GM19467 (cell line): ENCODE results near the gene NACA2.
"Not testable (repeated sequence)": the region's sequence is repeated elsewhere in the genome, so short reads cannot be mapped to it uniquely, and the experiment has no call there.

Experiments
- ATAC-seq: cut with Tn5 transposase; IDR thresholded peaks from one replicate; pipeline ENCODE4 v1.9.1; 2021; ENCODE audit warnings: mild to moderate bottlenecking, moderate library complexity; ENCODE audit not compliant: unreplicated experiment

The NACA2 gene

DNA sequence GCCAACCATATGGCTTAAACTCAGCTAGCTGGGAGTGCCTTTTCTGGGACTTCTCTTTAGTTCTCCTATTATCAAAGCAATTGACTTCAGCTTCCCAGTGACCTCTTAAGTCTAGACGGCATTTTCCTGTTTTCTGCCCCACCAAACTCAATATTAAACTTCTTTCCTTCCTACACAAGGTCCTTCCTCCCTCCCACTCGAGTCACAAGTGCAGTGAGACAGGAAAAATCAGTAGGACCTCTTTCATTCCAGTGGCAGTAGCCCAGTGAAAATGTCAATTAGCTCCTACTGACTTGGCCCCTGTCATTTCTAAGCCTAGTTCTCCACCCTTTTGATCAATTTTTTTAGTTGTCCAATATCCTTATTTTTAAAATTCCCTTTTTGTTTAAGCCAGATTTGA lies 9.6 kb upstream of the NACA2 start:
- ATAC-seq: no peak

DNA sequence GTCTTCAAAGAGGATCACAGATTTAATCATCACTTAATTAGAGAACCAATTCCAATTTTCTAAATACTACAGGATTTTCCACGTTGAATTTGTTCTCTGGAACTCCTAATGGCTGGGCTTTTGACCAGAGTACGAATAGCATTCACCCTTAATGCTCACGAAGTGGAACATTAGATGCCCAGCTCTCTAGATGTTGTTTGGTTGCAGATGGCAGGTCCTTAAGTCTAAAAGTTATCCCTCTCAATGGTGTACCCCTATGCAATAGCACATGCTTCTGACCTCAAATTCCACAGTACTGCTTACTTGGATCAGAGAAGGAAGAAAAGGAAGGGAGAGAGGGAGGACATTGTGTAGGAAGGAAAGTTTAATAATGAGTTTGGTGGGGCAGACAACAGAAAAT lies 8.6 kb upstream of the NACA2 start:
- ATAC-seq: no peak

DNA sequence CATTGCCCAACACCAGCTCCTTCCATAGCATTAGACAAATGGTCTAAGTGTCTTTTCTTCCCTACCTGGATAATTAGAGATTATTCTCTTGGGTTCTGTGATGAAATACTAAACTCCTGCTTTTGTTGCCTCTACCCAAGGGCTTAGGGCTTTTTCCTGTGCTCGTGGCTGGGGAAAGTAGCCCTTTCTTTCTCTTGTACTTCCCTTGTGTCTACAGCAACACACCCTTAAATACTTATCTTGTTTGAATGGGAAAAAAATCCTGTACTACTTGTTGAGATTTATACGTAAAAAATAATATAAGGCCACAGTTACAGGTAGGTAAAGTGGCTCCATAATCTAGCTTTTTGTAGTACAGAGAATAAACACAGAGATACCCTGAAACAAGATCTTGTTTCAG lies 7.0 kb upstream of the NACA2 start:
- ATAC-seq: no peak

DNA sequence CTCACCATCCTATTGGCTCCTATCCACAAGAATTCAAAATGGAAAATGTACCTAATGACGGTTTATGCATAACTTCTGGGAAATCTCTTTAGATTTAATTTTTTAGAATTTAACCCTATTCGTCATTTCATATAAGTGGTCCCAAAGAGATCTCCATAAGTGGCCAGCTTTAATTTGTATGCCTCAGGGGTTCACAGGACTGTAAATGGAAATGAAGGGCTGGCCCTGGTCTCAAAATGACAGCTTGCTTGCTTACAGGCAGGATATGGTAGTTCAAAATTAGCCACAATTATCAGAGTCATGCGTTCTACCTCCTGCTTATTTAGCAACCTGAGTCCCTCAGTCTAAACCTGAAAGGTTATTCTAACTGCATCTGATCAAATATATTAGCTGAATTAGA lies 6.6 kb upstream of the NACA2 start:
- no peak for ATAC-seq

DNA sequence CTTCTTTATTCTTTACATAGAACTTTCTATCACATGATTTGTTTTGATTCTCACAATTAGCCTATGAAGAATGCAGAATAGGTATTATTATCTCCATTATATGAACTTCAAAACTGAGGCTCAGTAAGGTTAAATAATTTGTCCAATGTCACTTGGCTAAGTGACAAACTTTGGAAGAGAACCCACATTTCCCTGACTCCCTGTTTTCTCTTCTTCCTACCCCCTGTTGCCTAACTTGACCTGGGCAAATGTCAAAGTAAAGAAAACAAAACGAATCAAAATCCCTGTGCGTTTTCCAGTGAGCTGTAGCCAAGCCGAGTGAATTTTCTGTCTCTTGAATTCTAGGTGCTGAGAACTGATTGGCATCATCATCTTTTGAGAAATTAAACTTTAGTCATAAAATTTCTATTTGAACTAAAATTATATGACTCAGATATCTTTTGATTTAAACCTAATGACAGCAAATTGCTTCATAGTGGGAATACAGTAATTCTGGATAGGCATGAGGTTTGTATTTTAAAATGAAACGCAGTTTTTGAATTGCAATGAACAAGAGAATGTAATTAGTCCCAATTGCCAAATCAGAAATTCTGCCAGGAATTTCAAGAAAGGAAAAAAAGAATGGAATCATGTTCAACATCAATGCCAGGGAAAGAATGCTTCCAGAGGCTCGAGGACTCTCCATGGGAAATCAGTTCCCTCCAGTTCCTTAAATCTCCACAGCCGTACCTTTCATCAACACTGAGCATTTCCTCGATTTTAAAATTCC lies 4.6 kb upstream of the NACA2 start:
- ATAC-seq: no peak

DNA sequence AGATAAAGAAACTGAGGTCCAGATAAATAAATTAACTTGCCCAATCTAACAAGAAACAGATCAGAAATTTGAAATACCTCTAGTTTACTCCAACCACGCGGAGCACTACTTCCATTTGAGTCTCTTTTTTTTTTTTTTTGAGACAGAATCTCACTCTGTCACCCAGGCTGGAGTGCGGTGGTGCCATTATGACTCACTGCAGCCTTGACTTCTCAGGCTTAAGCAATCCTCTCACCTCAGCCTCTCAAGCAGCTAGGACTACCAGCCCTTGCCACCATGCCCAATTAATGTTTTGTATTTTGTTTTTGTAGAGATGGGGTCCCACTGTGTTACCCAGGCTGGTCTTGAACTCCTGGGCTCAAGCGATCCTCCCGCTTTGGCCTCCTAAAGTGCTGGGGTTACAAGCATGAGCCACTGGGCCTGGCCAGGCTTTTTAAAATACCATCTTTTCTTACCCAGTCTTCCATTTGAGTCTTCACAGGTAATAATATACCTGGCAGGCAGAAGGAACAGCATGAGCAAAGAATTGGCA lies 3.3 kb upstream of the NACA2 start:
- no peak for ATAC-seq

DNA sequence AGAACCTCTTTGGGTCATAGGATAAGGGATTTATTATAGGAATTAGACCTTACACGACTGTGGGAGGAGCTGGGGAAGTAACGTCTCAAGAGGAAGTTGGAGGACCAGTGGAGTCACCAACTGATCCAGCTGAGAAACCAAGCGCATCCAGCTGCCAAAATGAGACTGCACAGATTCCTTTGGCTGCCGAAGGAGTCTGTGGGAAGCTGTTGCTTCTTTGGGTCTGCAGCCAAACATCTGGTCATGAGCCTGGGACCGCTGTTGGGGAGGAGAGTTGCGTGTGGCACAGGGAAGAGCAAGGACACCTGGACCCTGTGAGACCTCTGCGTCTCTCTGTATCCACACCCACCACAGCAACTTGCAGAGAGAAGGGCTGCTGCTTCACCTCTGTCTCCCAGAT lies 2.4 kb upstream of the NACA2 start:
- no peak for ATAC-seq

DNA sequence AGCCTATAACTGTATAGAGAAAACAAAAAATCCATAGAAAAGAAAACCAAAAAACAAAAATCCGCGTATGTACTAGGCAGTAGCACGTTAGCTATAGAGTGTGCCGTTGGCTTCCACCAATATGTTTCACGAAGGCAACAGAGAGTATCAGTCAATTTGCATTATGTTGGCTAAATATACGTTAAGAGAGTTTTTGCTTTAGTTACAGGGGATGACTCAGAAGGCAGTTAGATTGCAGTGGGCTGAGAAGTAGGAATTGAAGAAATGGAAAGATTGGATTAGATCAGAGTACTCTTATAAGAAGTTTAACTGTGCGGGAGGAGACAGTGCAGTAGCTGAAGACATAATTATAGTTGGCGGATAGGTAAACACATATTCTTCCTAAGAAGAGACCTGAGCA lies 911 bp upstream of the NACA2 start:
- ATAC-seq: no peak

DNA sequence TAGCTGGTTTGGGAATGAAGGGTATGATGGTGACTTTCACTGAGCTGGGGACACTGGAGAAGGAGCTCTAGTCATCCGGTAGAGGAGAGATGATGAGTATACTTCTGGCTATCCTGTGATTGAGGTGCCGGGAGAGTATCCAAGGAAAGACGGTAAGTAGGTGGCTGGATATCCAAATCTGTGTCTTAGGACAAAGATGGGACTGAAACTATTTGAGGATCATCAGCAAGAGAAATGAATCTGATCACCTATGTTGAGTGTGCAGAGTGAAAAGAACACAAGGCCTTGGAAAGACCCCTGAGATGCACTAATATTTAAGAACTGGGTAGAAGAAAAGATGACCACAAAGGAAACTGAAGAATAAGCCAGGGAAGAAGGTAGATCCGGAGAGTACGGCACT lies 1.0 kb downstream of the NACA2 start:
- ATAC-seq: no peak

DNA sequence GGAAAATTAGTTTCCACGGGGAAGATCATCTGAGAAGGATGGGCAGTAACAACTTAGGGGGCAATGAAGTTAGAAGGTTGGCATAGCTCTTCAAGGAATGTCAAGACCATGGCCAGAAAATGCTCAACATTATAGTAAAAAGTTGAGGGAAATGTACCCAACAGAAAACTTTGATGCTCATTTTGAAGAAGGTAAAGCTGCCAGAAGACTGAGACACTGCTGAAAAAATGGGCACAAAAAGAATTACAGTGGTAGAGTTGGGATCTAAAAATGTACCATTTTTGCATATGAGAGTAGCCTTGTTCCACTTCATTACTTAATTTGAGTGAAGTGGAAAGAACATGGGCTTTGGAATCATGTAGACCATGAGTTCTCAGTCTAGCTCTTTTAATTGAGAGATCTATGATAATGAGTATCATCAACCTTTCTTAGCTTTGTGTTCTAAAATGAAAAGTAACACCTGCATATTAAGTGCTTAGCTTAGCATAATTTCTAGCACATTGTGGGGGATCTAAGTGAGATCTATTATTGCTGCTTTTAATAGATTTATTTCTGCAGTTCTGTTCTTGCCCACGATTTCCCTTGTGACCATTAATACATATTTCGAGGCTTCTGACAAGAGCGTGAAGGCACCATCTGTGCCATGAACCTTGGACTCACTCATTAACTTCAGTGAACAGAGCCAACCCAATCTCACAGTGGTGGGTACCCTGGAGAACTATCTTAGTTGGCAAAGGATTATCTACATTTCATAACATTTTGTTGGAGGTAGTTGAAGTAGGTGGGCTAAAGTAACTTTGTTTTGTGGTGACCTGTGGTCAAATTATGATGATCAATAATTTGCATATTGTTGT lies 3.0 kb downstream of the NACA2 start:
- no peak for ATAC-seq

DNA sequence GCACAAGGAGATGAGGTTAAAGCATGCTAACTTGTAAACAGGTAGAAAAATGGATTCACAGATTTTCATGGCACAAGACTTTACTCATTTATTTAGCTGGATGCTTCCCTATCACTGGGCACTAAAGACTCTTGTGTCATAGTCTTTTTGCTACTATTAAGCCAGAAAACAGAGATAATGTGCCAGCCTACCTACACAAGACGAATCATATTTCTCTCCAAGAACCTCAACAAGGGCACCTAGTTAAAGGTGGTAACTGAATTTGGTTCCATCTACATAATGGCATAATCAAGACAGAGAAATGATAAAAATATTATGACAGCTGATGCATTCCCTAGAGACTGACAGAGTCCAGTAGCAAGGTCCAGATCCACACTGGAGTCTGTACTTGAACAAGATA lies 3.8 kb downstream of the NACA2 start:
- no peak for ATAC-seq

DNA sequence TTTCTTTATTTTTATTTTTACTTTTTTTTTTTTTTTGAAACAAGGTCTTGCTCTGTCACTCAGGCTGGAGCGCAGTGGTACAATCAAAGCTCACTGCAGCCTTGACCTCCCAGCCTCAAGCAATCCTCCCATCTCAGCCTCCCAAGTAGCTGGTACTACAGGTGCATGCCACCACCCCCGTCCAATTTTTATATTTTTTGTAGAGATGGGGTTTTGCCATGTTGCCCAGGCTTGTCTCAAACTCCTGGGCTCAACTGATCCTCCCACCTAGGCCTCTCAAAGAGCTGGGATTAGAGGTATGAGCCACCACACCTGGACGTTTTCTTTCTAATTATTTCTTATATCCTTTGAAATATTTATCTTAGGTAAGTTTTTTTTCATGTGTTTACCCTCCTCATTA lies 4.4 kb downstream of the NACA2 start:
- not testable (repeated sequence) for ATAC-seq

DNA sequence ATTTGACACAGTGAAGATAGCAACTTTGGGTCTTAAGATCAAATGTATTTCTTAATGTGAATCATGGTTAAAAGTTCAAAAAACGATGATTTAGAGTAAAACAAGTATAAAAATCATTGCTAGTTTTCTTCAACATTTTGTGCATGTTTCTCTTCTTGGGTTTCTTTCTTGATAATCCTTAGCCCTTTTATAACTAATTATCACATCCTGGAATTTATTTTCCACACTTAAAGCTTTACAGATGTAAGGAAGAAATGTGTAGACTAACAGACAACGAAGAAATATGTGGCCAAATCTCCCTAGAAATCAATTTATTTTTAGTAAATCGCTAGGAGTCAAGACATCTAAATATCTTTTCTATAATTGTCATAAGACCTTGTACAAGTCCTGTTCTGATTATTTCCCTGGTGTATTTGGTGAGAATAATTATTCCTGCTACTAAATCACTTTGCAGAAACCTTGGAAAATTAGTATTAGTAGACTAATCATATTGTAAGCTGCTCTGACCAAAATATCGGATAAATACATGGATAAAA lies 4.9 kb downstream of the NACA2 start:
- ATAC-seq: no peak

DNA sequence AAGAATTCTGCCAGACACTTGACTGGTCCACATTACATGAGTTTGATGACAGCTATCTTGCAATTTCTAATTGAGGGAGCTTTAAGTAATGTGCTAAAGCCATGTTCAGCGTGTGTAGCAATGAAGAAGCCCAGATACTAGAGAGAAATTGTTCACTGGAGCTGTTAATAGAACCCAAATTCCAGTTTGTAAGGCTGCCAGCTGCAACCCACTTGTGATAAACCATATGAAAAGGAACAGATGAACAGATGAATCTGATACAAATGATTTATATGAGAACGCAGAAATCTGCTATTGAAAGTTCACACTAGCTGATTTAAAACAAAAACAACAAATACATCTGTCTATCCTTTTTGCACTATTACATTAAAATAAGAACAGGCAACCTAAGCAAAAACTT lies 6.2 kb downstream of the NACA2 start:
- no peak for ATAC-seq

DNA sequence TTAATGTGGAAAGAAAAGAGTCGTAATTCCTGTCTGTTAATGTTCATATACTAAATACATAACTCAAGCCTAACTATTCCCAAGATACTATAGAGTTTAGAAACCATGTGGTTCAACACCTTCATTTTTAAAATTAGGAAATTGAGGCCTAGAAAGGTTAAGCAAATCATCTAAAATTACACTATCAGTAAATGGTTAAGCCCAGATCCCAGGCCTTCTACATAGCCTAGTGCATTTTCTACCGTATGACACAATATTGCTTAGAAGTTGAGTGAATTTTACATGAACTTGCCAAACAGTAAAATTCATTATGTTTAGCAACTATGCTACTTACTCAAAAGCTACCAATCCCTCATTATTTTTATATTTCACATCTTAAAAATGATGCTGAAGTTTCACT lies 6.8 kb downstream of the NACA2 start:
- ATAC-seq: no peak

DNA sequence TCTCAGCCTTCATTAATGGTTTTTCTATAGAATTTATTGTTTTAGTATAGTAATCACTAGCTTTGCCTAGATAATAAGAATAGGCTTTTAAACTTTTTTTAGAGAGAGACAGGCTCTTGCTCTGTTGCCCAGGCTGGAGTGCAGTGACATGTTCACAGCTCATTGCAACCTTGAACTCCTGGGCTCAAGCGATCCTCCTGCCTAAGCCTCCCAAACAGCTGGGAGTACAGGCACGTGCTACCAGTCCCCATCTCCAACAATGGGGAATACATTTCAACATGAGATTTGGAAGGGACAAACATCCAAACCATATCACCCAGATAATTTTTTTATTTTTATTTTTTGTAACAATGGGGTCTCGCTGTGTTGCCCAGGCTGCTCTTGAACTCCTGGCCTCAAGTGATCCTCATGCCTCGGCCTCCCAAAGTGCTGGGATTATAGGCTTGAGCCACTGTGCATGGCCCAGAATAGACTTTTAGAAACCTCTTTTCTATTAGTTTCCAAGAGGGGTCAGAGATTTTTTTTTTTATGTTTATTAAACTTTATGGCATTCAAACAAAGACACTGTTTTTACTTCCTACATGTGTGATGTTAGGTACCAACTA lies 7.3 kb downstream of the NACA2 start:
- no peak for ATAC-seq

DNA sequence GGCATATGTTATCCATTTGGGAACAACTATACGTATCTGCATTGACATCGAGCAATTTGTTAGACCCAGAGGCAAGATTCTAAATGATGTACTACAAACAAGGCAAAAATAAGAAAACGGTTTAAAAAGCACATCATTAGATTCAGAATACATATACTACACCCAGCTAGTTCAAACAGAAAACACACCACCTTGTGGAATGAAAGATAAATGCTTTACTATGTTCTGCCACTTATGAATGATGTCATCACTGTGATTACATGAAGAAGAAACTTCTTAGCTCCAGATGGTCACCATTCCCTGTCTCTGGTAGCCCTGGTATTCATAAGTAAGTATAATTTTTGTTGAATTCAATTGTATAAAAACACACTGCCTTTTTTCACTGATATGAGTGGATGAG lies 7.8 kb downstream of the NACA2 start:
- ATAC-seq: no peak

DNA sequence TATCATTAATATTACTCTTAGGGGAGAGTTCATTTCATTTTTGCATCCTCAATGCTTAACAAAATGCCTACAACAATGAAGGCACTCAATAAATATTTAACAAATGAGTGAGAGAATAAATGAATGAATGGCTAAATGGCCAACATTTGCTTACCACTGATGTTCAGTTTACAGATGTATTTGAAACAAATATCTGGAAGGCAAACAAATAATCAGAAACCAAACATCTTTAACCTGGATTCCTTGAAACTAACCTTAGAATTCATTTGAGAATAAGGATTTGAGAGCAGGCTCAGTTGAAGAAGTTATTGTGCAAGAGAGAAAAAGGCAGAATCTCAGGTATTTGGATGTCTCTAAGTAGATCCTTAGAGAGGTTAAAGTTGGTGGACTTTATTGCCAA lies 8.4 kb downstream of the NACA2 start:
- ATAC-seq: no peak

DNA sequence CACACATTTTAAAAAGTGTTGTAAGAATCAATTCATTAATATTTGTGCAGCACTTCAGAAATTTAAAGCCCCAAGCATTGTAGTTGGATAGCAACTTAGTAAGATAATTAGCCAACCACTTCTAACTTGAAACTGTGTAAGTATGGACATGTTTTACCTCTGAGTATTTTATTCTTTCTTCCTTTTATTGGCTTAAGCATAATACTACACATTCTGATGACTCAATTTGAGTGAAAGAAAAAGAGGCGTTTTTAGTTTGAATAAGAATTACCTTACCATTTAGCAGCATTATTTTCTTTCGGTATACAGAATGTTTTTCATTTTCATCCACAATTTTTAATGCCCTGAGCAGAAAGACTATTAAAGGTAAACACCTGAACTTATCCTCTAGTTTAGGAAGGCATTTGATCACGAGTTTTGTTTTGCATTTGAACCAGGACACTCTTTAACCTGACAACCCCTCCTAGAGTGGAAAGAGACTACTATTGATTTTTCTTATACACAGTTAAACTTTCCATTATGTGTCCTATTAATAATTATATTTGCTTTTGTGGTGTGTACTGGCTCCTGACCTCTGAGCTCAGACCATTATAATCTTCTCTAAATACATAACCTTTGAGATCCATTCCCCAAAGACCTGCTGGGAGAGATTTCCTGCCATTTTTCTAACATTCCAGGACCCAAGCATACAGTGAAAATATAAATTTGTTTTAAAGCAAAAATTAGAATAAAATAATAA lies 9.2 kb downstream of the NACA2 start:
- no peak for ATAC-seq

DNA sequence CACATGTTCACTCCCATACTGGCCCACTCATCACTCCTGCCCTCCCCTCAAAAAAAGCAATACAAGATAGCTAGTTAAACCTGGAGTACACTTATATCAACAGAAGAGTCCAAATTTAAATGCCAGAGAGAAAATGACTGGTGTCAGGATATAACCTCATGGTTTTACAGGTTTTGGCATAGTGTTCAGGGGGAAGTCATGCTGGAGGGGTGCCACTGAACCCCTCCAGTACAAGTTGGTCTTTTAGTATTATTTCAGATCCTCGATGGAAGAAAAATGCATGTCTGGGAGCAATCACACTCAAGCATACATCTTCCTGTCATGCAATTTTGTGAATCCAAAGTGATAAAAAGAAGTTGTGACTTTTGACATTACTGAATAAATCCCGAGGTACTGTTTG lies 10.5 kb downstream of the NACA2 start:
- ATAC-seq: no peak

DNA sequence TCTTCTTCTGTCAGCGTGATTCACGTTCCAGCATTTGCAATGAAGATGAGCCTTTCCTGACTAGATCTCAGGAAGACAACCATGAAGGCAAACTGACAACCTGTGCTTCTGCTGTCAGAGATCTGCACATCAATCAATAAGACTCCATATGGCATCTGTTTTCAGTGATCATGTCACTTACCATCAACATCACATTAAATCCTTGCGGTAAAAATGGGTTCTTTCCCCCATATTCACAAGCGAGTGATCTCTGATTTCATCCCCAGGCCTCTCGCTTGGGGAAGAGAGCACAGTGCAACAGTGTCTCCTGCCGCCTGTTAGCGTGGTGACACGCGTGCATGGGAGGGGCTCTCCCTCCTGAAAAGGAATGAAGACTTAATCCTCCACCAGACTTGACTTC lies 11.1 kb downstream of the NACA2 start:
- ATAC-seq: no peak
